ENCODE results near the gene PACRG. TPM values are rescaled to one million over a fixed set of nuclear protein-coding genes. Genes with fewer than 3 reads are reported as not detected.

Gene PACRG
- total RNA-seq, 1 donor from 2014 or later, result 1.2 TPM

DNA sequence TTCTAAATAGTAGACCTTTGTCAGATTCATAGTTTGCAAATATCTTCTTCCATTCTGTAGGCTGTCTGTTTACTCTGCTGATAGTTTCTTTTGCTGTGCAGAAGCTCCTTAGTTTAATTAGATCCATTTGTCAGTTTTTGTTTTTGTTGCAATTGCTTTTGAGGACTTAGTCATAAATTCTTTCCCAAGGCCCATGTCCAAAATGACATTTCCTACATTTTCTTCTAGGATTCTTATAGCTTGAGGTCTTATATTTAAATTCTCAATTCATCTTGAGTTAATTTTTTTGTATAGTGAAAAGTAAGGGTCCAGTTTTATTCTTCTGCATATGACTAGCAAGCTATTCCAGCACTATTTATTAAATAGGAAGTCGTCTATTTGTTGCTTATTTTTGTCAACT, 287.0 kb downstream of the PACRG start:
- Mint-ChIP-seq H3K4me3 (ENCODE audit: unreplicated experiment) (no peak overlapping the region), H3K4me1 (ENCODE audit: unreplicated experiment) (peaks cover 7% of the 10 kb centered on the region), H3K36me3 (ENCODE audit: unreplicated experiment) (no peaks in the 10 kb centered on the region), H3K27ac (ENCODE audit: unreplicated experiment) (no peak overlapping the region), H3K27me3 (ENCODE audit: unreplicated experiment) (no peaks in the 10 kb centered on the region), H3K9me3 (ENCODE audit: unreplicated experiment) (peaks cover 5% of the 10 kb centered on the region)
- TF ChIP-seq, protein P1, sequence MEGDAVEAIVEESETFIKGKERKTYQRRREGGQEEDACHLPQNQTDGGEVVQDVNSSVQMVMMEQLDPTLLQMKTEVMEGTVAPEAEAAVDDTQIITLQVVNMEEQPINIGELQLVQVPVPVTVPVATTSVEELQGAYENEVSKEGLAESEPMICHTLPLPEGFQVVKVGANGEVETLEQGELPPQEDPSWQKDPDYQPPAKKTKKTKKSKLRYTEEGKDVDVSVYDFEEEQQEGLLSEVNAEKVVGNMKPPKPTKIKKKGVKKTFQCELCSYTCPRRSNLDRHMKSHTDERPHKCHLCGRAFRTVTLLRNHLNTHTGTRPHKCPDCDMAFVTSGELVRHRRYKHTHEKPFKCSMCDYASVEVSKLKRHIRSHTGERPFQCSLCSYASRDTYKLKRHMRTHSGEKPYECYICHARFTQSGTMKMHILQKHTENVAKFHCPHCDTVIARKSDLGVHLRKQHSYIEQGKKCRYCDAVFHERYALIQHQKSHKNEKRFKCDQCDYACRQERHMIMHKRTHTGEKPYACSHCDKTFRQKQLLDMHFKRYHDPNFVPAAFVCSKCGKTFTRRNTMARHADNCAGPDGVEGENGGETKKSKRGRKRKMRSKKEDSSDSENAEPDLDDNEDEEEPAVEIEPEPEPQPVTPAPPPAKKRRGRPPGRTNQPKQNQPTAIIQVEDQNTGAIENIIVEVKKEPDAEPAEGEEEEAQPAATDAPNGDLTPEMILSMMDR (IDR thresholded peaks at IDR 0.05), result no peak
- DNase-seq (ENCODE audit: extremely low spot score, unreplicated experiment), result no peak

DNA sequence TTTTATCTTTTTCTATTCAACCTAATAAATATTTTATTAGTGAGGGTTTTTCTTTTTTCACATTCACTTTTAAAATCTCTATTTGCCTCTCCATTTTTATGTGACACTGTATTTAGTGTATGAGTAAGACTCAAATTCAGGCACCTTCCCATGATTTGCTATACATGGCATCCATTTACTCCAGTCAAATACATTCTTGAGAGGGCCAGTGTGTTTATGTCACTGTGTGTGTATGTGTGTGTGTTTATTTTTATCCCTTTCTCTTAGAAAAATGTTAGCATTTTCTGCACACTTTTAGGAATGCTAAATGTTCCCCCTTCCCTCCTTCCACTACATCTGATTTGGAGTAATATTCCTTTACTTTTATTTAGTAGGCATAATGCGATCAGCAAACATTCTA, 290.0 kb downstream of the PACRG start:
- peaks cover 7% of the 10 kb centered on the region for H3K4me1 Mint-ChIP-seq (ENCODE audit: unreplicated experiment)
- TF ChIP-seq, protein P1 (IDR thresholded peaks at IDR 0.05), result no peak
- H3K27me3 Mint-ChIP-seq (ENCODE audit: unreplicated experiment), result no peaks in the 10 kb centered on the region
- no peaks in the 10 kb centered on the region for H3K36me3 Mint-ChIP-seq (ENCODE audit: unreplicated experiment)
- DNase-seq (ENCODE audit: extremely low spot score, unreplicated experiment), result no peak
- no peak overlapping the region for H3K4me3 Mint-ChIP-seq (ENCODE audit: unreplicated experiment)
- peaks cover 6% of the 10 kb centered on the region for H3K9me3 Mint-ChIP-seq (ENCODE audit: unreplicated experiment)
- no peak overlapping the region for H3K27ac Mint-ChIP-seq (ENCODE audit: unreplicated experiment)

DNA sequence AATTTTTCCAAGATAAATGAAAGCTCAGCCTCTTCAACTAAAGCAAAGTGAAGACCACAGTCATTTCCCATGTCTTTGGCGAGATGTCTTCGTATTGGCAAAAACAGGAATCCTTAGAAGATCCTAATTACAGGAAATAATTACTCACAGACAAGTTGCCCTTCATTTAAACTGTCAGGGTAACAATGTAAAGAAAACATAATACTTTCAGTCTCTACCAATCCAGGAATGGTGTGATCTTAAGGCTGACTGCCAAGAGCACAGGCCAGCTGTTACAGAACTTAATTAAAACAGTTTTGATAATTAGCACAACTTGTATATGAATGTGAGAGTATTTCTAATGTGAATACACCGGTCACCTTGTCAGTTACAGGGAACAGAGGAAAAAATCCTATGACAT, 292.2 kb downstream of the PACRG start:
- no peaks in the 10 kb centered on the region for H3K4me1 Mint-ChIP-seq (ENCODE audit: unreplicated experiment)
- no peak for DNase-seq (ENCODE audit: extremely low spot score, unreplicated experiment)
- no peak overlapping the region for H3K4me3 Mint-ChIP-seq (ENCODE audit: unreplicated experiment)
- H3K9me3 Mint-ChIP-seq (ENCODE audit: unreplicated experiment), result peaks cover 25% of the 10 kb centered on the region
- no peaks in the 10 kb centered on the region for H3K36me3 Mint-ChIP-seq (ENCODE audit: unreplicated experiment)
- H3K27ac Mint-ChIP-seq (ENCODE audit: unreplicated experiment), result no peak overlapping the region
- no peaks in the 10 kb centered on the region for H3K27me3 Mint-ChIP-seq (ENCODE audit: unreplicated experiment)
- TF ChIP-seq, protein P1 (IDR thresholded peaks at IDR 0.05), result no peak

DNA sequence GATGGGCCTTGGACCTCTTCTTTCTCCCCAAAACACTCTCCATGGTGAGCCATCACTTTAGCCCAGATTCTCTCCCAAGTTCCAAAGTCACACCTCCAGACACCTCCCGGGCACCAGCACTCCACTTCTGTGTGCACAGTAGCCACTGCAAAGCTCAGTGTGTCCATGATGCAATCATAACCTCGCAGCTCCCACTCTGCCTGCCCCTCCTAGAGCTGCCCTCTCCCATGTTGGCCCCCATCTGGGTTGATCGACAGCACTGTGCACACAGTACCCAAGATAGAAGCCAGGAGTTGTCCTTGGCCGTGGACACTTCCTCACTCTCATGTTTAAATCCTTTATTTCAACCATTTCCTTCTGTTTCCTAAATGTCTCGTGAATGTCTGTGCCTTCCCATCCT, 293.3 kb downstream of the PACRG start:
- H3K27ac Mint-ChIP-seq (ENCODE audit: unreplicated experiment), result no peak overlapping the region
- no peaks in the 10 kb centered on the region for H3K27me3 Mint-ChIP-seq (ENCODE audit: unreplicated experiment)
- DNase-seq (ENCODE audit: extremely low spot score, unreplicated experiment), result no peak
- H3K9me3 Mint-ChIP-seq (ENCODE audit: unreplicated experiment), result peaks cover 20% of the 10 kb centered on the region
- H3K4me1 Mint-ChIP-seq (ENCODE audit: unreplicated experiment), result no peaks in the 10 kb centered on the region
- no peak overlapping the region for H3K4me3 Mint-ChIP-seq (ENCODE audit: unreplicated experiment)
- H3K36me3 Mint-ChIP-seq (ENCODE audit: unreplicated experiment), result no peaks in the 10 kb centered on the region
- TF ChIP-seq, protein P1 (IDR thresholded peaks at IDR 0.05), result no peak

- no peak for DNase-seq (ENCODE audit: extremely low spot score, unreplicated experiment)
- TF ChIP-seq, protein P1 (IDR thresholded peaks at IDR 0.05), result no peak
- H3K9me3 Mint-ChIP-seq (ENCODE audit: unreplicated experiment), result peaks cover 20% of the 10 kb centered on the region
- H3K4me3 Mint-ChIP-seq (ENCODE audit: unreplicated experiment), result no peak overlapping the region
- no peak overlapping the region for H3K27ac Mint-ChIP-seq (ENCODE audit: unreplicated experiment)
- no peaks in the 10 kb centered on the region for H3K4me1 Mint-ChIP-seq (ENCODE audit: unreplicated experiment)
- no peaks in the 10 kb centered on the region for H3K27me3 Mint-ChIP-seq (ENCODE audit: unreplicated experiment)
- no peaks in the 10 kb centered on the region for H3K36me3 Mint-ChIP-seq (ENCODE audit: unreplicated experiment)
Measured at GRCh38 chr6:163023700-163024099, 295.9 kb downstream of the PACRG start.

All from osteocyte (in vitro differentiated cells).